ENCODE results near the gene COL4A1.

DNA sequence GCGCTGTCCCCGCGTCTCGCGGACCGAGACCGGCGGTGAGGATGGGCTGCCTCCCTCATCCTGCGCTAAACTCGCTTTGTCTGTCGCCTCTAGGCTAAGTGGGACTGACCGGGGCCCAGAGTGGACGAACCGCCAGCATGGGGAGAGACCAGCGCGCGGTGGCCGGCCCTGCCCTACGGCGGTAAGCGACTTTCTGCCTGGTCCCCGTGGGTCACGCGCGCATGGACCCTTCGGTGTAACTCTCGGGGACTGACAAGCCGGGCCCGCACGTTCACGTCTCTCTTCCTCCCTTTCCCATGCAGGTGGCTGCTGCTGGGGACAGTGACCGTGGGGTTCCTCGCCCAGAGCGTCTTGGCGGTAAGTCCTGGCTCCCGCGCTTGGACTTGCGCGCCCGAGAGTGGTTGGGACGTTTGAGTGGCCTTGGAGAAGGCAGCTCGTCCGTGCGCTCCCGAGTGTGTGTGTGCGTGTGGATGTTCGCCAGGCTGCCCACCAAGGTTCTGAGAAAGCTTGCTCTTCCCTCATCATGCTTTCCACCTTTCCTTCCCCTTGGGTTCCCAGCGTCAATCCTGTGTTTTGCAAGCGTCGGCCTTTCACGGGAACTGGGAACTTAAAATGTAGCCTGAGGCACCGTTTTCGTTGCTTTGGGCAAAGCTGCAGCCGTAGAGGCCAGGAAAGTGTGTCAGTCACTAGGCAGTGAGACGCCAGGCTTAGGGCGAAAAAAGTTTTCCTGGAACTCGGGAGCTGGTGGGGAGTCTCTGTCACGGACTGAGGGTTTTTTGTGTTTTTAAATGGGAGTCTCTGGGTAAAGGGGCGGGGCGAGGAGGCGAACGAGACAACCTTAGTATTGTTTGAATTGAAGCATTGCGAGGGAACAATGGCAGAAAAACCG is 1.1 kb upstream of the COL4A1 start:
- TF ChIP-seq EP300 (IDR thresholded peaks at IDR 0.05) (no peak), POLR2A (IDR thresholded peaks at IDR 0.05) (no peak)

Data from upper lobe of left lung (tissue), 4 donors.